ENCODE results near the gene TXNDC15. TPM values are rescaled to one million over a fixed set of nuclear protein-coding genes. Genes with fewer than 3 reads are reported as not detected.

The TXNDC15 gene
- total RNA-seq, 1 experiment from 2014 or later, result 31.3 TPM

DNA sequence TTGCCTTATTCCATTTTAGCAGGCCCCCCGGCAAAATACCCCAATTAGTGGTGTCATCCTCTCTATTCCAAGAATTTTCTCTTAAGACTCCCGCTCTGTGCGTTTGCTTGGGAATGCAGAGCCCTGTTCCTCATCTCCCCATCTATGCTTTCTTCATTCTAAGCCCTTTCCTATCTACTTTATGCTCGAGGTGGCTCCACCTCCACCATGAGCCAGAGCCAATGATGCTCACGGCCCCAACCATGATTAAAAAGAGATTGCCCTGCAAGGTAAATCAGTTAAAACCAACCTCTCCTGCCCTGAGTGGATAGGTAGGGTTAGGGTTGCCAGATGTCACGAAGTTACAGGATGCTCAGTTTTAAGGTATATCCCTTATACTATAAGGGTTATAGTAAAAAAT is 677 bp upstream of the TXNDC15 start:
- H3K18ac ChIP-seq (ENCODE audit: insufficient read length, low read depth, low read length), result no peak overlapping the region
- no peaks in the 10 kb centered on the region for H3K9me3 ChIP-seq (ENCODE audit: control insufficient read depth, low read depth, low read length)
- H2BK5ac ChIP-seq (ENCODE audit: insufficient read length, low read length), result no peak overlapping the region
- H3K23ac ChIP-seq (ENCODE audit: insufficient read length, low read depth, low read length), result no peak overlapping the region
- no peak overlapping the region for H2BK15ac ChIP-seq (ENCODE audit: low read depth, low read length)
- Mint-ChIP-seq H3K4me3 (peak overlapping the region; percentile 24 to 89; a peak in 2 of 5 replicates), H3K9me3 (no peaks in the 10 kb centered on the region), H3K27me3 (ENCODE audit: low read depth) (no peaks in the 10 kb centered on the region), H3K4me1 (peaks cover 17% of the 10 kb centered on the region in 2 experiments), H3K27ac (peak overlapping the region in 1 of 3 experiments; percentile 37; a peak in 3 of 7 replicates), H3K36me3 (ENCODE audit: insufficient read depth in 1 of 3, low read depth in 3 of 3) (peaks cover 0 to 3% (median 1%) of the 10 kb centered on the region in 3 experiments; a peak in 3 of 7 replicates)
- H3K14ac ChIP-seq (ENCODE audit: insufficient read depth, low read length), result no peak overlapping the region
- DNase-seq, result peak; percentile 30
- H4K5ac ChIP-seq (ENCODE audit: insufficient read length, low read depth, low read length), result no peak overlapping the region
- no peak overlapping the region for H4K8ac ChIP-seq (replicated peaks; ENCODE audit: insufficient read length, low read depth, low read length)
- no peak overlapping the region for H3T11ph ChIP-seq (ENCODE audit: low read length)
- no peak overlapping the region for H2AK5ac ChIP-seq (ENCODE audit: insufficient read length, low read length)
- H2BK20ac ChIP-seq (ENCODE audit: low read depth, low read length, poor library complexity, severe bottlenecking), result no peak overlapping the region
- H2BK12ac ChIP-seq (ENCODE audit: insufficient read length, low read depth, low read length), result no peak overlapping the region
- H3K4ac ChIP-seq (ENCODE audit: low read depth, low read length), result no peak overlapping the region
- no peaks in the 10 kb centered on the region for H4K20me1 ChIP-seq (ENCODE audit: control insufficient read depth, insufficient read depth, insufficient read length)
- WGBS (ENCODE audit: extremely low coverage, insufficient read length, low lambda C conversion rate), result no CpG with 5 or more reads among the region's 6 CpGs
- peaks cover 6% of the 10 kb centered on the region for H3K23me2 ChIP-seq (ENCODE audit: insufficient read length, low read depth, low read length, poor library complexity, severe bottlenecking)
- no peaks in the 10 kb centered on the region for H3K4me1 ChIP-seq (ENCODE audit: insufficient read depth, low read length)
- H3K56ac ChIP-seq (ENCODE audit: insufficient read length, low read depth, low read length), result no peak overlapping the region
- H2AFZ ChIP-seq (ENCODE audit: low read length), result peak overlapping the region; percentile 87
- peak overlapping the region; percentile 69 for H3K9ac ChIP-seq (ENCODE audit: extremely low read depth, insufficient read length, low read length)
- no peak overlapping the region for H4K91ac ChIP-seq (ENCODE audit: insufficient read length, low read depth, low read length)
- no peaks in the 10 kb centered on the region for H3K27me3 ChIP-seq (ENCODE audit: insufficient read depth, low read length)
- H3K79me1 ChIP-seq (ENCODE audit: insufficient read depth, low read depth, low read length, poor library complexity, severe bottlenecking), result no peaks in the 10 kb centered on the region
- H3K4me2 ChIP-seq (ENCODE audit: insufficient read depth, insufficient read length, low read length), result peak overlapping the region; percentile 60
- H3K79me2 ChIP-seq (ENCODE audit: insufficient read depth, low read length), result no peaks in the 10 kb centered on the region
- TF ChIP-seq CTCF (conservative IDR thresholded peaks at IDR 0.05), result no peak
- no peak overlapping the region for H2BK120ac ChIP-seq (ENCODE audit: low read depth, low read length, poor library complexity, severe bottlenecking)
- H3K27ac ChIP-seq (ENCODE audit: insufficient read length, low read depth, low read length), result peak overlapping the region; percentile 7
